Endothelial cell (in vitro differentiated cells): ENCODE results near the gene OR8G5. TPM values are rescaled to one million over a fixed set of nuclear protein-coding genes. Genes with fewer than 3 reads are reported as not detected.
"Not testable (repeated sequence)": the region's sequence is repeated elsewhere in the genome, so short reads cannot be mapped to it uniquely, and the experiment has no call there.

Experiments used
- DNase-seq: peaks from one replicate; pipeline ENCODE4 v3.0.0; 2021; ENCODE audit warnings: low spot score
- H3K27ac Mint-ChIP-seq: one replicate; pipeline ENCODE4 v1.8.0; 2021; ENCODE audit warnings: mixed read lengths, inconsistent platforms; ENCODE audit not compliant: unreplicated experiment
- H3K27me3 Mint-ChIP-seq: one replicate; pipeline ENCODE4 v1.8.0; 2021; ENCODE audit warnings: mild to moderate bottlenecking, moderate library complexity, mixed read lengths, inconsistent platforms; ENCODE audit not compliant: unreplicated experiment
- H3K36me3 Mint-ChIP-seq: one replicate; pipeline ENCODE4 v1.8.0; 2021; ENCODE audit warnings: mild to moderate bottlenecking, low read depth, mixed read lengths, inconsistent platforms; ENCODE audit not compliant: unreplicated experiment
- H3K4me1 Mint-ChIP-seq: one replicate; pipeline ENCODE4 v1.8.0; 2021; ENCODE audit warnings: mild to moderate bottlenecking, mixed read lengths, inconsistent platforms; ENCODE audit not compliant: unreplicated experiment
- H3K4me3 Mint-ChIP-seq: one replicate; pipeline ENCODE4 v1.8.0; 2021; ENCODE audit warnings: mild to moderate bottlenecking, mixed read lengths, inconsistent platforms; ENCODE audit not compliant: unreplicated experiment
- H3K9me3 Mint-ChIP-seq: one replicate; pipeline ENCODE4 v1.8.0; 2021; ENCODE audit warnings: mixed read lengths, inconsistent platforms; ENCODE audit not compliant: unreplicated experiment
- total RNA-seq: library from RNA; stranded (reverse); fragmentation: NEBNext Ultra II Directional; extraction: Animal tissue kit (Norgen Biotek cat#: 25700); gene quantifications from one replicate; pipeline ENCODE4 v1.2.1, GENCODE V29; 2021; ENCODE audit not compliant: unreplicated experiment
- TF ChIP-seq, protein P1 (sequence below): fragments of 200-600 bp; sonication (generic); IDR thresholded peaks from one replicate; pipeline ENCODE4 v1.5.0; 2021; ENCODE audit warnings: antibody characterized with exemption; ENCODE audit not compliant: unreplicated experiment

Gene OR8G5
- total RNA-seq, 1 donor from 2014 or later = 0.18 TPM

DNA sequence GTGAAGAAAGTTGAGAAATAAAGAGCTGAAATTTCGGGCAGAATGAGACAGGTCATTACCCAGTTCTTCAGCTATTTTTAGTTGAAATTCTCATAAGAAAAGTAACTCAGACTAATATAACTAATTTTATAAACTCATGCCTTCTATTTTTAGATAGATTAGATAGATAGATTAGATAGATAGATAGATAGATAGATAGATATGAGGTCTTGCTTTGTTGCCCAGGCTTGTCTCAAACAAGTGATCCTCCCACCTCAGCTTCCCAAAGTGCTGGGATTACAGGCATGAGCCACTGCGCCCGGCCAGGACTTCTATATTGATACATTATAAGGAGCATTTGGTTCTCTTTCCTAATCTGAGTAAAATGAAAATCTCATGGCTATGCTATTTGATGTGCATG, 42.1 kb upstream of the OR8G5 start:
- Mint-ChIP-seq H3K9me3 (no peaks in the 10 kb centered on the region), H3K4me3 (no peak overlapping the region), H3K36me3 (no peaks in the 10 kb centered on the region), H3K4me1 (no peaks in the 10 kb centered on the region), H3K27ac (no peak overlapping the region), H3K27me3 (peaks cover 4% of the 10 kb centered on the region)
- no peak for DNase-seq
- TF ChIP-seq, protein P1, sequence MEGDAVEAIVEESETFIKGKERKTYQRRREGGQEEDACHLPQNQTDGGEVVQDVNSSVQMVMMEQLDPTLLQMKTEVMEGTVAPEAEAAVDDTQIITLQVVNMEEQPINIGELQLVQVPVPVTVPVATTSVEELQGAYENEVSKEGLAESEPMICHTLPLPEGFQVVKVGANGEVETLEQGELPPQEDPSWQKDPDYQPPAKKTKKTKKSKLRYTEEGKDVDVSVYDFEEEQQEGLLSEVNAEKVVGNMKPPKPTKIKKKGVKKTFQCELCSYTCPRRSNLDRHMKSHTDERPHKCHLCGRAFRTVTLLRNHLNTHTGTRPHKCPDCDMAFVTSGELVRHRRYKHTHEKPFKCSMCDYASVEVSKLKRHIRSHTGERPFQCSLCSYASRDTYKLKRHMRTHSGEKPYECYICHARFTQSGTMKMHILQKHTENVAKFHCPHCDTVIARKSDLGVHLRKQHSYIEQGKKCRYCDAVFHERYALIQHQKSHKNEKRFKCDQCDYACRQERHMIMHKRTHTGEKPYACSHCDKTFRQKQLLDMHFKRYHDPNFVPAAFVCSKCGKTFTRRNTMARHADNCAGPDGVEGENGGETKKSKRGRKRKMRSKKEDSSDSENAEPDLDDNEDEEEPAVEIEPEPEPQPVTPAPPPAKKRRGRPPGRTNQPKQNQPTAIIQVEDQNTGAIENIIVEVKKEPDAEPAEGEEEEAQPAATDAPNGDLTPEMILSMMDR = no peak

DNA sequence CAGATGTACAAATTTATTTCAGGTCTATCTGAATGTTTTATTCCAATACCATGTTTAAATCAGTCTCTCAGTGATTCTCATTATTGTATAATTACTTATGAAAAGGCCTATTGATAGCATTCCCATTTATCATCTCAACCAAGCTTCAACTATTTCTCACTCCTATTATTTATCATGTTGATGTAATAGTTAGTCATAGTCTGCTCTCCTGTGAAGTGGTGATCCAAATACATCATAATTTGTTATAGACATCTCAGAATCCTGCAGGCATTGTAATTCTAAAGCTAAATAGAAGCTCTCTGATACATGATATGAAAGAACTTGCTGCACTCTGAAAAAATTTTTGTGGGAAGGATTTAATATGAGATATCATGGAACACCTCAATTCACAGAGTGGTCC, 37.0 kb upstream of the OR8G5 start:
- no peak overlapping the region for H3K4me3 Mint-ChIP-seq
- no peak for DNase-seq
- no peaks in the 10 kb centered on the region for H3K4me1 Mint-ChIP-seq
- no peaks in the 10 kb centered on the region for H3K9me3 Mint-ChIP-seq
- H3K27ac Mint-ChIP-seq = no peak overlapping the region
- TF ChIP-seq, protein P1 = no peak
- no peaks in the 10 kb centered on the region for H3K36me3 Mint-ChIP-seq
- peaks cover 5% of the 10 kb centered on the region for H3K27me3 Mint-ChIP-seq

DNA sequence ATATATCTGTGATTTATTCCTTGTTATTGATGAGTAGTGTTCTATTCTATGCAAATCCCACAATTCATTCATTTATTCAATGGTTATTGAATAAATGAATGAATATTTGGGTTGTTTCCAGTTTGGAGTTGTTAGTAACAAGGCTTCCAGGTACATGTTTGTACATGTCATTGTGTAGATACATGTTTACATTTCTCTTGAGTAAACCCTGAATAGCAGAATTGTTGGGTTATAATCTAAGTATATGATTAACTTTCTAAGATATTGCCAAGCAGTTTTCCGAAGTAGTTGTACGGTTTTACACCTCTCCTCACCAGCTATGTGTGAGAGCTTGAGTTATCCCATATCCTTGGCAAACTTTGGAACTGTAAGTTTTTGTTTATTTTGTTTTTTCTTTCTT, 33.8 kb upstream of the OR8G5 start:
- TF ChIP-seq, protein P1 = no peak
- Mint-ChIP-seq H3K36me3 (no peaks in the 10 kb centered on the region), H3K27me3 (peaks cover 2% of the 10 kb centered on the region), H3K9me3 (no peaks in the 10 kb centered on the region), H3K4me1 (peaks cover 2% of the 10 kb centered on the region), H3K4me3 (no peak overlapping the region), H3K27ac (no peak overlapping the region)
- no peak for DNase-seq

DNA sequence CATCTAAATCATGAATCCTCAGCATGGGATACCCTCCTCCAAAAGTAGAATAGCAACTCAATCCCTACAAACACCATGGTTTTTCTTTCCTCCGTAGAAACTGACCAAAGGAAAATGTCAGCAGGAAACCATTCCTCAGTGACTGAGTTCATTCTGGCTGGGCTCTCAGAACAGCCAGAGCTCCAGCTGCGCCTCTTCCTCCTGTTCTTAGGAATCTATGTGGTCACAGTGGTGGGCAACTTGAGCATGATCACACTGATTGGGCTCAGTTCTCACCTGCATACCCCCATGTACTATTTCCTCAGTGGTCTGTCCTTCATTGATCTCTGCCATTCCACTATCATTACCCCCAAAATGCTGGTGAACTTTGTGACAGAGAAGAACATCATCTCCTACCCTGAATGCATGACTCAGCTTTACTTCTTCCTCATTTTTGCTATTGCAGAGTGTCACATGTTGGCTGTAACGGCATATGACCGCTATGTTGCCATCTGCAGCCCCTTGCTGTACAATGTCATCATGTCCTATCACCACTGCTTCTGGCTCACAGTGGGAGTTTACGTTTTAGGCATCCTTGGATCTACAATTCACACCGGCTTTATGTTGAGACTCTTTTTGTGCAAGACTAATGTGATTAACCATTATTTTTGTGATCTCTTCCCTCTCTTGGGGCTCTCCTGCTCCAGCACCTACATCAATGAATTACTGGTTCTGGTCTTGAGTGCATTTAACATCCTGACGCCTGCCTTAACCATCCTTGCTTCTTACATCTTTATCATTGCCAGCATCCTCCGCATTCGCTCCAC, 31.4 kb upstream of the OR8G5 start:
- not testable (repeated sequence) for DNase-seq, H3K9me3 Mint-ChIP-seq, H3K27me3 Mint-ChIP-seq, H3K27ac Mint-ChIP-seq, H3K4me3 Mint-ChIP-seq, H3K4me1 Mint-ChIP-seq, H3K36me3 Mint-ChIP-seq

DNA sequence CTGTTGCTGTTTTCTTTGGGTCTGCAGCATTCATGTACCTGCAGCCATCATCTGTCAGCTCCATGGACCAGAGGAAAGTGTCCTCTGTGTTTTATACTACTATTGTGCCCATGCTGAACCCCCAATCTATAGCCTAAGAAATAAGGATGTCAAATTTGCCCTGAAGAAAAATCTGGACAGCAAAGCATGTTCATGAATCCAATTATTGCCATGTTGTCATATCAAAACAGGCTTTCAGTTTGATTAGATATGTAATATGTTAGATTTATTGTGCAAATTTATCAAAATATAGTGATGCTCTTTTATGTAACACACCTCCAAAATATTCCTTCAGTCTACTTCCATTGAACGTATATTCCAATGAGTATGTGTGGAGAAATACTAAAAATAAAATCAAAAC, 30.7 kb upstream of the OR8G5 start:
- Mint-ChIP-seq H3K4me1 (peaks cover 2% of the 10 kb centered on the region), H3K36me3 (no peaks in the 10 kb centered on the region)
- TF ChIP-seq, protein P1 = no peak

More for the DNA sequence above, 30.7 kb upstream of the OR8G5 start:
- no peaks in the 10 kb centered on the region for H3K9me3 Mint-ChIP-seq
- no peak for DNase-seq
- peaks cover 2% of the 10 kb centered on the region for H3K27me3 Mint-ChIP-seq
- no peak overlapping the region for H3K4me3 Mint-ChIP-seq
- no peak overlapping the region for H3K27ac Mint-ChIP-seq
